GM10847 (cell line): ENCODE results near the gene SP1.

ENCODE experiments used
- POLR2A ChIP-seq: IDR thresholded peaks from 2 replicates; pipeline ENCODE4 v1.6.1; 2011; ENCODE audit not compliant: insufficient read length; ENCODE audit errors: extremely low read depth

Gene SP1

DNA sequence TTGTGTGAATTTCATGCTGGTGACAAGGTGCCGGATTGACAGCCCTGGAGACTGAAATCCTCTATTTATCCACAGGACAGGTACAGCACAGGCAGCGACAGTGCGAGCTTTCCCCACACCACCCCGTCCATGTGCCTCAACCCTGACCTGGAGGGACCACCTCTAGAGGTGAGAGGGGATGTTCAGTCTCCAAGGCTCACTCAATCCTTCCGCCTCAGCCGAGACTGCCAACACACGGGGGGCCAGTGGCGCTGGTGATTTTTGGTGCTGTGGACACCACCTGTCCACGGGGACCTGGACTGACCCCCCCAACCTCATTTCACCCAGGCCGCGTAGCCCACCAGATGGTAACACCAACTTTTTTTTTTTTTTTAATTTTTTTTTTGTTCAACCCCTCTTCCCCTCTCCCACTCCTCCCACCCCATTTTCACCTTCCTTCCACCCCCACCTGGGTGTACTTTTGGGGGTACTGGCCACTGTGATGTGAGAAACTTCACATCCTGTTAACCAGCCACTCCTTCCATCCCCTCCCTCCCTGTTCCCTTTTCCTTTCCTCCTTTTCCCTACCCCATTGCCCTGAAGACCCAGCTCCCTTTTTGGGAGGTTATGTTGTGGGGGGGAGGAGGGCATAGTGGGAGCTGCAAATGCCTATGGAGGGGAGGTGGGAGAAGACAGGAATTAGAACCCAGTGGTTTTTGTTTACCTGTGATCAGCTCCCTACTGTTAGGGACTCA is 84.9 kb downstream of the SP1 start:
- TF ChIP-seq POLR2A: no peak

DNA sequence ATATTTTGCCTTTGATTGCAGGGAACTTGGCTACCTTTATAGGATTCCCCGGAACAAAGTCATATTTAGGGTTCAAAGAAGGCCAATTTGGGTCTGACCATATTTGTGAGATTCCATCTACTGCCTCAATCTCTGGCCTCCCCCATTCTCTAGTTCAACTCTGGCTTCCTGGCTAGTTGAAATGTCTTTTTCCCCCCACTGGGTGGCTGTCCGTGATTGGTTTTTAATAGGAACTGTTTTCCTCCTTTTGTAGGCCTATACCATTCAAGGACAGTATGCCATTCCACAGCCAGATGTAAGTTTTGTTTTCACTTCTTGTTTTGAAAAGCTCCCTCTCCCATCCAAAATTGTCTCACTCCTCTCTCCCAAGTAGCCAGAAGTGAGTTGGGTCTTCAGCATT is 85.7 kb downstream of the SP1 start:
- no peak for TF ChIP-seq POLR2A
